ENCODE results near the gene KCNT1.

KCNT1 gene

DNA sequence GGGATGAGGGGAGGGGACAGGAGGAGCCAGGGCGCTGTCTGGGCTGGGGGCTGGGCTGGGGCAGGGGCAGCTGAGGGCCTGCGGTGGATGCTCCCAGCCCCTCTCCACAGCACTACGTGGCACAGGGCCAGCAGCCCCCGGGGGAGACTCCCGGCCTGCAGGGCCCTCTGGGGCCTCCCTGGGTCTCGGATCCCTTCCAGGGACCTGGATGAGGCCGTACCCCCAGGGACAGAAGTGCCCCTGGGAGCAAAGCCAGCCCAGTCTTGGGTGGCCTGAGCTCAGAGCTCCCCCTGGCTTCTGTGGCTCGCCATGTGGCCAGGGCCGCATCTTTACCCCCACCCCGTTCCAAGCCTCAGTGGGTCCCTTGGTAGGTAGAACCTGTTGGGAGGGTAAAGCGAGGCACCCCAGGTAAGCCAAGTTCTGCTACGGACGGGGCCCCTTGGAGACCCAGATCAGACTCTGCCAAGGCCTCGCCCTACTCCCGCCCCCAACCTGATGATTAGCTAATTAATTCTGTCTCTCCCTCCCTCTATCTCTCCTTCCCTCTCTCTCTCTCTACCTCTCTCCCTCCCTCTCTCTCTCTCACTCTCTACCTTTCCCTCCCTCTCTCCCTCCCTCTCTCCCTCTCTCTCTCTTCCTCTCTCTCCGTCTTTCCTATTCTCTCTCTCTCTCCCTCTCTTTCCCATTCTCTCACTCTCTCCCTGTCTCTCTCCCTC, 24.3 kb downstream of the KCNT1 start:
- no peaks in the 10 kb centered on the region for H3K4me1 ChIP-seq (ENCODE audit: control insufficient read depth, insufficient read depth, low read length)
- peaks cover 2 to 9% of the 10 kb centered on the region in 2 donors for H3K27me3 ChIP-seq (ENCODE audit: control insufficient read depth in 1 of 2, insufficient read depth in 2 of 2, low read length in 2 of 2)
- peaks cover 0 to 6% of the 10 kb centered on the region in 2 donors for H3K9me3 ChIP-seq (ENCODE audit: control insufficient read depth in 2 of 2, low read length in 2 of 2)
- no peak overlapping the region for H3K9ac ChIP-seq (ENCODE audit: low read length in 2 of 2)
- no peaks in the 10 kb centered on the region for H3K36me3 ChIP-seq (ENCODE audit: control insufficient read depth in 2 of 2, insufficient read depth in 2 of 2, low read length in 2 of 2)
- no peak overlapping the region for H3K4me3 ChIP-seq (ENCODE audit: low read length in 2 of 2)
- H3K27ac ChIP-seq (ENCODE audit: low read length), result no peak overlapping the region

DNA sequence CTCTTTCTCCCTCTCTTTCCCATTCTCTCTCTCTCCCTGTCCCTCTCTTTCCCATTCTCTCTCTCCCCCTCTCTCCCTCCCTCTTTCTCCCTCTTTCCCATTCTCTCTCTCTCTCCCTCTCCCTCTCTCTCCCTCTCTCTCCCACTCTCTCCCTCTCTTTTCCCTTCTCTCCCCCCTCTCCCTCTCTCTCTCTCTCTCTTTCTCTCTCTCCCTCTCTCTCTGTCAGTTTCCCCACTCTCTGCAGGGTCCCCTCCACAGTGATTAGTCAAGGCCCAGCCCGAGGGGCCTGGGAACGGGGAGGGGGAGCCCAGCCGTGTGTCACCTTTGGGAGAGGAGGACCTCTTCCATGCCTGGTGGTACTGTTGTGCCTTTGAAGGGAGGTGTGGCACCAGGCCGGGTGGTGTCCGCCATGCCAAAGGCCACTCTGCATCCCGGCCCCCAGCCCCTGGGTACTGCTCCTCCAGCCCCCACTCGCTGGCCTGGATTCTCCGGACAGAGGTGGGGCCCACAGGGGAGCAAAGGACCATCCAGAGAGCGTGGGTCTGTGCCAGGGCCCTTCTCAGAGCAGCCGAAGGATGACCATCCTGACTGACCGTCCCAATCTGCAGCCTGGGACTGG, 25.4 kb downstream of the KCNT1 start:
- H3K4me1 ChIP-seq (ENCODE audit: control insufficient read depth, insufficient read depth, low read length), result no peaks in the 10 kb centered on the region
- H3K27me3 ChIP-seq (ENCODE audit: control insufficient read depth in 1 of 2, insufficient read depth in 2 of 2, low read length in 2 of 2), result peaks cover 0 to 6% of the 10 kb centered on the region in 2 donors
- peaks cover 0 to 10% of the 10 kb centered on the region in 2 donors for H3K9me3 ChIP-seq (ENCODE audit: control insufficient read depth in 2 of 2, low read length in 2 of 2)

DNA sequence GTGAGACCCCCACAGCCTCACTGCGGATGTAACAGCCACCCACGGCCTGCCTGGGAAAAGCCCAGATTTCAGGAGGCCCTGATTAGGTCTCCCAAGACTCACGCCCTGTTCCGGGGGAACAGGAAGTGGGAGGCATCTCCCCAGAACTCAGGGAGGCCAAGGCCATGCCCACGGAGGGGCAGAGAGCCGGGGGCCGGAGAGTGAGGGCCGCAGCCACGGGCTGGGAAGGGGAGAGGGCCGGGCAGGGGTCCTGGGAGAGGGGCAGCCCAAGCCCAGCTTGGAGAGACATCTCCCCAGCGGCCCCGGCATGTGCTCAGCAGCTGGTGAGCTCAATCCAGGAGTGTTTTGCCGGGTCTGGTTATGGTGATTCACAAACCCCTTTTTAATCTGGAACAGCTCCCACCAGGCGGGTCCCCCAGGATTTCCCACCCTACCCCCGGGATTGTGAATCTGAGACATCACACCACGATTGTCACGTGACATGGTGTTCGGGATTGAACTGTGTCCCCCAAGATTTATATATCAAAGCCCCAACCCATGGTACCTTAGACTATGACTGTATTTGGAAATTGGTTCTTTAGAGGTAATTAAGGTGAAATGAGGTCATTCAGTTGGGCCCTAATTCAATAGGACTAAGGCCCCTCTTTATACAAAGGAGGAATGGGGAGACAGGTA, 26.6 kb downstream of the KCNT1 start:
- Histone ChIP-seq H3K27ac (ENCODE audit: low read length) (no peak overlapping the region), H3K9me3 (ENCODE audit: control insufficient read depth in 2 of 2, low read length in 2 of 2) (peaks cover 0 to 10% of the 10 kb centered on the region in 2 donors), H3K4me1 (ENCODE audit: control insufficient read depth, insufficient read depth, low read length) (no peaks in the 10 kb centered on the region), H3K4me3 (ENCODE audit: low read length in 2 of 2) (no peak overlapping the region), H3K9ac (ENCODE audit: low read length in 2 of 2) (no peak overlapping the region), H3K27me3 (ENCODE audit: control insufficient read depth in 1 of 2, insufficient read depth in 2 of 2, low read length in 2 of 2) (peaks cover 0 to 6% of the 10 kb centered on the region in 2 donors), H3K36me3 (ENCODE audit: control insufficient read depth in 2 of 2, insufficient read depth in 2 of 2, low read length in 2 of 2) (no peaks in the 10 kb centered on the region)

More for the DNA sequence above, 25.4 kb downstream of the KCNT1 start:
- Histone ChIP-seq H3K27ac (ENCODE audit: low read length) (no peak overlapping the region), H3K36me3 (ENCODE audit: control insufficient read depth in 2 of 2, insufficient read depth in 2 of 2, low read length in 2 of 2) (no peaks in the 10 kb centered on the region), H3K4me3 (ENCODE audit: low read length in 2 of 2) (no peak overlapping the region), H3K9ac (ENCODE audit: low read length in 2 of 2) (no peak overlapping the region)

DNA sequence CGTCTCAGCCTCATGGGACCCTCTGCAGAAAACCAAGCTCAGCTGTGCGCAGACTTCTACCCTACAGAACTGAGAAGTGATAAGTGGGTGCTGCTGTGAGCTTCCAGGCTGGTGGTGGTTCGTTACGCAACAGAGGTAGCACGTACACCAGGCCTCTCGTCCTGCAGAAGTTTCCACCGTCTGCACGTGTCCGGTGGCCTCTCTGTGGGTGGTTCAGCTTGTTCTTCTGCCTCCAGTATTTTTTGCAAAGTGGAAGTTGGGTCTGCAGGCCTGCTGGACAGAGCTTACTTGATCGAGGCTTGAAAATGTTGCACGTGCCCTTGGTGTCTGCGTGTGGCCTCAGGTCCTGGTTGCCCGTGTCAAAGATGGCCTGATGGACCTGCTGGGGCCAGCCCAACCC, 27.5 kb downstream of the KCNT1 start:
- H3K4me3 ChIP-seq (ENCODE audit: low read length in 2 of 2), result no peak overlapping the region
- no peaks in the 10 kb centered on the region for H3K36me3 ChIP-seq (ENCODE audit: control insufficient read depth in 2 of 2, insufficient read depth in 2 of 2, low read length in 2 of 2)
- peaks cover 0 to 10% of the 10 kb centered on the region in 2 donors for H3K9me3 ChIP-seq (ENCODE audit: control insufficient read depth in 2 of 2, low read length in 2 of 2)
- peaks cover 0 to 10% of the 10 kb centered on the region in 2 donors for H3K27me3 ChIP-seq (ENCODE audit: control insufficient read depth in 1 of 2, insufficient read depth in 2 of 2, low read length in 2 of 2)
- H3K27ac ChIP-seq (ENCODE audit: low read length), result no peak overlapping the region
- H3K9ac ChIP-seq (ENCODE audit: low read length in 2 of 2), result no peak overlapping the region
- no peaks in the 10 kb centered on the region for H3K4me1 ChIP-seq (ENCODE audit: control insufficient read depth, insufficient read depth, low read length)

DNA sequence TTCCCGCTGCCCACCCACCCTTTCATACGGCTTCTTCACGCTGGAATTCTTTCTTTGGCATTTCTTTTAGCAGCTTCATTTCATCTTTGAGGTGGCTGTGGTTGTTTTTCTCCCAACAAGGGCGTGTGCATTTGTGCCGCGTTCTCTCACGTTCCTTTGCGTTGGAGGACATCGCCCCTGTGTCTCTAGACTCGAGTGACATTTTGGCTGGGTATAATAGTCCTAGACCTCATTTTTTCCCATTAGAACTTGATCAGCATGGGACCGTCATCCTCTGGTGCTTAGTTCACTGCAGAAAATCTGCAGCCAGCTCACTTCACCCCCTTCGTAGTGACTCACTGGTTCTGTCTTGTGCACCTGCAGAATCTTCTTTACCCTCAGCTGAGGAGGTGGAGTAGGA, 29.5 kb downstream of the KCNT1 start:
- H3K4me1 ChIP-seq (ENCODE audit: control insufficient read depth, insufficient read depth, low read length), result no peaks in the 10 kb centered on the region
- H3K9me3 ChIP-seq (ENCODE audit: control insufficient read depth in 2 of 2, low read length in 2 of 2), result peaks cover 0 to 10% of the 10 kb centered on the region in 2 donors
- no peaks in the 10 kb centered on the region for H3K36me3 ChIP-seq (ENCODE audit: control insufficient read depth in 2 of 2, insufficient read depth in 2 of 2, low read length in 2 of 2)
- peaks cover 5 to 8% of the 10 kb centered on the region in 2 donors for H3K27me3 ChIP-seq (ENCODE audit: control insufficient read depth in 1 of 2, insufficient read depth in 2 of 2, low read length in 2 of 2)
- H3K27ac ChIP-seq (ENCODE audit: low read length), result no peak overlapping the region
- no peak overlapping the region for H3K9ac ChIP-seq (ENCODE audit: low read length in 2 of 2)
- H3K4me3 ChIP-seq (ENCODE audit: low read length in 2 of 2), result no peak overlapping the region

DNA sequence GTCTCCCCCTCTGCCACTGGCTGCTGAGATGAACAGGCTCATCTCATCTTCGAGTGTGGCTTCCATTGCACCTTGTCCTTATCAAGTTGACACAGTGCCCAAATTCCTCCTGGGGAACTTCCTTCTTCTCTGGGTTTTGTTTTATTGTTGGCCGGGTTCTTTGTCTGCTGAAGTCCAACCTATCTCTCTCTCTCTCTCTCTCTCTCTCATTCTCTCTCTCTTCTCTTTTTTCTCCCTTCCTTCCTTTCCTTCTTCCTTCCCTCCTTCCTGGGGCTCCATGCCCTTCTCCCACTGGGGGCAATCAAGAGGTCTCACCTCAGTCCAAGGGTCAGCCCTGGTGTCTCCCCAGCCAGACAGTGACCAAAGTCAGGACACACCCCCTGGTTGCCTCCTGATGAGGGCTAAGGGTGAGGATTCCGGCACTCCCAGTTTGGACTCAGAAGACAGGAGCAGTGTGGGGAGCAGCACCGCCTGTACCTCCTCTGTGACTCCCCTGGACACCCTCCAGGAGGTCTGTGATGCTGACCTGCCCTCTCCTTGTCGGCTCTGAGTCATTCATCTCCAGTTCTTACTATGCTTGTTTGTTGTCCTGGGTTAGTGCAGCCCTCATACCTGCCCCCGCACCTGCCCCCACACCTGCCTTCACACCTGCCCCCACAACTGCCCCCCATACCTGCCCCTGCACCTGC, 30.7 kb downstream of the KCNT1 start:
- peaks cover 8 to 14% of the 10 kb centered on the region in 2 donors for H3K27me3 ChIP-seq (ENCODE audit: control insufficient read depth in 1 of 2, insufficient read depth in 2 of 2, low read length in 2 of 2)
- no peak overlapping the region for H3K9ac ChIP-seq (ENCODE audit: low read length in 2 of 2)
- H3K36me3 ChIP-seq (ENCODE audit: control insufficient read depth in 2 of 2, insufficient read depth in 2 of 2, low read length in 2 of 2), result no peaks in the 10 kb centered on the region
- no peak overlapping the region for H3K27ac ChIP-seq (ENCODE audit: low read length)
- H3K4me1 ChIP-seq (ENCODE audit: control insufficient read depth, insufficient read depth, low read length), result no peaks in the 10 kb centered on the region
- H3K9me3 ChIP-seq (ENCODE audit: control insufficient read depth in 2 of 2, low read length in 2 of 2), result peaks cover 0 to 10% of the 10 kb centered on the region in 2 donors
- no peak overlapping the region for H3K4me3 ChIP-seq (ENCODE audit: low read length in 2 of 2)

DNA sequence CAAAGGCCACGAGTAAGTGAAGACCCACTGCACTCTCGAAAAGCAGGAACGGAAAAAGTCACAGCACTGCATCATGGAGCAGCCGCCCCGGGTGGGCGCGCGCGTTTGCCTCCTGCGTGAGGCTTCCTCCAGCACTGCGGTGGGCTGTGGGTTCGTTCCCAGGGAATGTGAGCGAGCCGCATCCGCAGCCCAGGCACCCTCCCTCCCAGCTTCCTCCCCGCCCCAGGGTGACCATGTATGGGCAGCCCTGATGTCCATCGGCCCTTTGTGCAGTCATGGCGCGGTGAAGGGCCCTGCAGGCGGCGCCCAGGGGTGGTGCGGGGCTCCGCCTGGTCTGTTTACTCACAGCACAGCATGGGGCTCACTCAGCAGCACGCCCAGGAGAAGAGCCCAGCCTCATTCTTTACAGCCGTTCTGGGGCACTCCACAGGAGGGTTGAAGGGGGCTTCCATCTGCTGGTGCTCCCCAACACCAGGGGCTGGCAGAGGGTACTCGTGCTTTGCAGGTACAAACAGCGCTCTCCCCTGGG, 32.7 kb downstream of the KCNT1 start:
- H3K9me3 ChIP-seq (ENCODE audit: control insufficient read depth in 2 of 2, low read length in 2 of 2), result peaks cover 0 to 10% of the 10 kb centered on the region in 2 donors
- H3K4me3 ChIP-seq (ENCODE audit: low read length in 2 of 2), result no peak overlapping the region
- no peak overlapping the region for H3K9ac ChIP-seq (ENCODE audit: low read length in 2 of 2)
- H3K4me1 ChIP-seq (ENCODE audit: control insufficient read depth, insufficient read depth, low read length), result no peaks in the 10 kb centered on the region
- H3K36me3 ChIP-seq (ENCODE audit: control insufficient read depth in 2 of 2, insufficient read depth in 2 of 2, low read length in 2 of 2), result no peaks in the 10 kb centered on the region
- H3K27ac ChIP-seq (ENCODE audit: low read length), result no peak overlapping the region
- H3K27me3 ChIP-seq (ENCODE audit: control insufficient read depth in 1 of 2, insufficient read depth in 2 of 2, low read length in 2 of 2), result peaks cover 15 to 22% of the 10 kb centered on the region in 2 donors

DNA sequence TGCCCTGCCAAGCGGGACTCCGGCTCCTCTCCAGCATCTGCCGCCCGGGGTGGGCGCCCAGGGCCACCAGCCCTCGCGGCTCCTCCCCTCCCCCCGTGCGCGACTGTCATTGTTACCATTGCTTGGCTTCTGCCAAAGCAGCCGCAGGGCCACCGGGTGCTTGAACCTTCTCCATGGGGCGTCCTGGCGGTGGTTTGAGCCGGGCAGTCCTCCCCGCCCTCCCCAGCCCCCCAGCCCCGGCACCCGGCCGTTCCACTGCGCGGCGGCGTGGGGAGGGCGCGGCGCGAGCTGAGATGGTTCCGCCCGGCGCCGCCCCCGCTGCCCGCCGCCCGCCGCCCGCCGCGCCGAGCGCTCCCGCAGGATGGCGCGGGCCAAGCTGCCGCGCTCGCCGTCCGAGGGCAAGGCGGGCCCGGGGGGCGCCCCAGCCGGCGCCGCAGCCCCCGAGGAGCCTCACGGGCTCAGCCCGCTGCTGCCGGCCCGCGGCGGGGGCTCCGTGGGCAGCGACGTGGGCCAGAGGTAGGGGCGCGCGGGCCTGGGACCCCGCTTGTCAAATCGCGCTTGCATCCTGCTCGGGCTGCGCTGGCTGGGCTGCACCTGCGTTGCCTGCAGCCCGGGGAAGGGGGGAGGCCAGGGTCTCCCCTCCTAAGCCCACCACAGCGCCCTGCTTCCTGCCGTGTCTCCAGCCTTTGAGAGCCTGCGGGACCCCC, 34.4 kb downstream of the KCNT1 start:
- Histone ChIP-seq H3K36me3 (ENCODE audit: control insufficient read depth in 2 of 2, insufficient read depth in 2 of 2, low read length in 2 of 2) (no peaks in the 10 kb centered on the region), H3K4me1 (ENCODE audit: control insufficient read depth, insufficient read depth, low read length) (no peaks in the 10 kb centered on the region), H3K27me3 (ENCODE audit: control insufficient read depth in 1 of 2, insufficient read depth in 2 of 2, low read length in 2 of 2) (peaks cover 15 to 28% of the 10 kb centered on the region in 2 donors), H3K9ac (ENCODE audit: low read length in 2 of 2) (no peak overlapping the region), H3K27ac (ENCODE audit: low read length) (no peak overlapping the region), H3K4me3 (ENCODE audit: low read length in 2 of 2) (no peak overlapping the region), H3K9me3 (ENCODE audit: control insufficient read depth in 2 of 2, low read length in 2 of 2) (peaks cover 0 to 3% of the 10 kb centered on the region in 2 donors)

DNA sequence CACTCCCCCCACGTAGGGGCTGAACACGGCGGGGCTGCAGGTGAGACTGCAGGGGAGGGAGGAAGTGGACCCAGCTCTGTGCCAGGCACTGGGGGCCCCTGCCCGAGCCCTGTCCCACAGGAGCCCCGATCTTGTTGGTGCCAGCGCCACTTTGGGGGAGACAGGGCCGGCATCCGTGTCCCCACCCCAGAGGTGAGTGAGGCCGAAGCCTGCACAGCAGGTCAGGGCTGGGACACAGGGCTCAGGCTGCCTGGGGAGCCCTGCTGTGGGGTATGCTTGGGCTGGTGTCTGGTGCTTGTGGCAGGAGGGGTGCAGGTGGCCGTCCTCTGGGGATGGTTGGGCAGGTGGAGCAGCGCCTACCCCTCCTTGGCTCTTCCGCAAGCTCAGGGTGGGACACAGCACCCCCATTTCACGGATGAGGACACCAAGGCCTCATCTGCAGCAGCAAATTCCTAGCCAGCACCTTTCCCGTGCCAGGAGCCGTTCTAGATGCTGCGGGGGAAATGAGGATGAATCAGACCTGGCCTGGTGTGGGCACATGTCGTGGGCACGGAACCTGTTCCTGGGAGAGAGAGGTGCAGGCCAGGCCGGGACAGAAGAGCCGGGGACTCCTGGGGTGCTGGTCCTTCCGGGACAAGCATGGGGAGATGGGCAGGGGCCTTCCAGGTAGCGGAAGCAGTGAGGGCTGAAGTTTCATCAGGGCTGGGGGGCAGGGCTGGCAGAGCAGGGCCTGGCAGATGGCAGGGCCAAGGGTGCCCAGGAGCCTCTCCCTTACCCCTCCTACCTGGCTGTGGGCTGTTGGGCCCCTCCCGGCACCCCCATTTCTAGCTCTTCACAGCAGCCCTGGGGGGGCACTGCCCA, 35.2 kb downstream of the KCNT1 start:
- H3K27me3 ChIP-seq (ENCODE audit: control insufficient read depth in 1 of 2, insufficient read depth in 2 of 2, low read length in 2 of 2), result peaks cover 15 to 28% of the 10 kb centered on the region in 2 donors
- no peaks in the 10 kb centered on the region for H3K9me3 ChIP-seq (ENCODE audit: control insufficient read depth in 2 of 2, low read length in 2 of 2)
- H3K4me1 ChIP-seq (ENCODE audit: control insufficient read depth, insufficient read depth, low read length), result no peaks in the 10 kb centered on the region
- no peak overlapping the region for H3K9ac ChIP-seq (ENCODE audit: low read length in 2 of 2)
- H3K4me3 ChIP-seq (ENCODE audit: low read length in 2 of 2), result no peak overlapping the region
- H3K36me3 ChIP-seq (ENCODE audit: control insufficient read depth in 2 of 2, insufficient read depth in 2 of 2, low read length in 2 of 2), result no peaks in the 10 kb centered on the region
- H3K27ac ChIP-seq (ENCODE audit: low read length), result no peak overlapping the region

Data from stomach smooth muscle (tissue), 2 donors.